Lung (tissue), 12 donors: Measurements from ENCODE around the gene LMOD3. TPM values are rescaled to one million over a fixed set of nuclear protein-coding genes. Genes with fewer than 3 reads are reported as not detected.

ENCODE experiments used
- ATAC-seq: fragments of 200-7000 bp; cut with Tn5 transposase; one replicate; pipeline ENCODE4 v1.9.1; 2020; ENCODE audit warnings: moderate number of reproducible peaks; ENCODE audit not compliant: insufficient read depth, low FRiP score
- DNase-seq, 3 donors: peaks; one replicate each; pipeline ENCODE4 v3.0.0-alpha.2; 2013 to 2017
- H3K27ac ChIP-seq, 2 donors: one replicate each; pipeline ENCODE4 v1.5.1; 2013; ENCODE audit warnings: mild to moderate bottlenecking in 2 of 2, moderate library complexity in 2 of 2, control low read depth in 1 of 2, inconsistent platforms in 1 of 2, low read depth in 1 of 2, low read length in 1 of 2
- H3K27me3 ChIP-seq, 3 donors: one replicate each; pipeline ENCODE4 v1.5.1; 2013; ENCODE audit warnings: low read length in 2 of 3; ENCODE audit not compliant: control insufficient read depth in 3 of 3, insufficient read depth in 3 of 3
- H3K36me3 ChIP-seq, 4 donors: one replicate each; pipeline ENCODE4 v1.5.1; 2013; ENCODE audit warnings: low read length in 4 of 4, mild to moderate bottlenecking in 1 of 4, moderate library complexity in 1 of 4; ENCODE audit not compliant: control insufficient read depth in 4 of 4, insufficient read depth in 4 of 4
- H3K4me1 ChIP-seq, 5 donors: one replicate each; pipeline ENCODE4 v1.5.1; 2013; ENCODE audit warnings: low read length in 5 of 5, mild to moderate bottlenecking in 2 of 5, moderate library complexity in 1 of 5; ENCODE audit not compliant: control insufficient read depth in 5 of 5, insufficient read depth in 5 of 5
- H3K4me3 ChIP-seq: one replicate; pipeline ENCODE4 v1.5.1; 2013; ENCODE audit warnings: mild to moderate bottlenecking, control low read depth, moderate library complexity
- H3K9ac ChIP-seq, 2 donors: one replicate each; pipeline ENCODE4 v1.5.1; 2013; ENCODE audit warnings: low read length in 2 of 2, control low read depth in 1 of 2; ENCODE audit not compliant: insufficient read depth in 1 of 2
- H3K9me3 ChIP-seq, 4 donors: one replicate each; pipeline ENCODE4 v1.5.1; 2013; ENCODE audit warnings: low read length in 3 of 4, mild to moderate bottlenecking in 1 of 4, moderate library complexity in 1 of 4; ENCODE audit not compliant: control insufficient read depth in 4 of 4, insufficient read depth in 3 of 4
- WGBS, 2 donors: extraction: QIAGEN DNeasy Blood & Tissue Kit; methylation state at CpG; one replicate each; pipeline ENCODE4 v1.1.7; 2013; 5-methylcytosine and 5-hydroxymethylcytosine counted together
- polyA plus RNA-seq, 2 donors: library from polyadenylated mRNA; stranded (reverse); fragments of 200-250 nt; gene quantifications; one replicate each; pipeline ENCODE4 v1.2.1, GENCODE V29; 2013
- total RNA-seq, 2 donors: library from RNA; depleted of rRNA in 1 of 2; stranded (reverse); fragments of >200 nt in 1 of 2; gene quantifications; one replicate each; pipeline ENCODE4 v1.2.1, GENCODE V29; 2014 to 2021
- TF ChIP-seq, protein P1 (sequence below): IDR thresholded peaks from 2 replicates; pipeline ENCODE4 v1.5.1; 2012; ENCODE audit warnings: mild to moderate bottlenecking; ENCODE audit errors: control extremely low read depth, extremely low read depth
- donor health status: control.
- donor health status: control.
- donor health status: Bipolar disorder and iron deficiency.
- donor health status: healthy.
- donor health status: DM: yes; HTN: yes; CAD: no.

LMOD3 gene
- total and polyA plus RNA-seq, 4 donors, result 0.08 to 0.14 (median 0.12) TPM

DNA sequence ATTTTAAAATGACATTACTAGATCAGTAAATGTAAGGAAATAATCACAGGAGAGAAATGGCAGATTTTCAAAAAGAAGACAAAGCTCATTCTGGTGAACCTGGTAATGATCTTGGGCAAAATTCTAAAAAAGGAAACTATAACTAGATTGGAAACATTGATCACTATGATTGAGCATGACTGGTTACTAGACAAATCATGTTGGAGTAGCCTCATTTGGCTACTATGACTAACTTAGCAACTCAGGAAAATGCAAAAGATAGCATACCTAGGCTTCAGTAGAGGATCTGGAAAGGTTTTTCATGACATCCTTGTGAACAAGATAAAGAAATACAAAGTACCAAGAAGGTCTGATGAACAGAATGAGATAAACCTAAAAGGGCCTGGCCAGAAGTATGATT is 62.7 kb downstream of the LMOD3 start:
- no peak overlapping the region for H3K27ac ChIP-seq
- no peak overlapping the region for H3K4me3 ChIP-seq
- H3K9ac ChIP-seq, result no peak overlapping the region
- H3K27me3 ChIP-seq, result no peaks in the 10 kb centered on the region
- DNase-seq (no peak), ATAC-seq (no peak)
- no peaks in the 10 kb centered on the region for H3K9me3 ChIP-seq
- TF ChIP-seq, protein P1, sequence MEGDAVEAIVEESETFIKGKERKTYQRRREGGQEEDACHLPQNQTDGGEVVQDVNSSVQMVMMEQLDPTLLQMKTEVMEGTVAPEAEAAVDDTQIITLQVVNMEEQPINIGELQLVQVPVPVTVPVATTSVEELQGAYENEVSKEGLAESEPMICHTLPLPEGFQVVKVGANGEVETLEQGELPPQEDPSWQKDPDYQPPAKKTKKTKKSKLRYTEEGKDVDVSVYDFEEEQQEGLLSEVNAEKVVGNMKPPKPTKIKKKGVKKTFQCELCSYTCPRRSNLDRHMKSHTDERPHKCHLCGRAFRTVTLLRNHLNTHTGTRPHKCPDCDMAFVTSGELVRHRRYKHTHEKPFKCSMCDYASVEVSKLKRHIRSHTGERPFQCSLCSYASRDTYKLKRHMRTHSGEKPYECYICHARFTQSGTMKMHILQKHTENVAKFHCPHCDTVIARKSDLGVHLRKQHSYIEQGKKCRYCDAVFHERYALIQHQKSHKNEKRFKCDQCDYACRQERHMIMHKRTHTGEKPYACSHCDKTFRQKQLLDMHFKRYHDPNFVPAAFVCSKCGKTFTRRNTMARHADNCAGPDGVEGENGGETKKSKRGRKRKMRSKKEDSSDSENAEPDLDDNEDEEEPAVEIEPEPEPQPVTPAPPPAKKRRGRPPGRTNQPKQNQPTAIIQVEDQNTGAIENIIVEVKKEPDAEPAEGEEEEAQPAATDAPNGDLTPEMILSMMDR, result no peak
- H3K4me1 ChIP-seq, result no peaks in the 10 kb centered on the region
- H3K36me3 ChIP-seq, result peaks cover 13 to 42% (median 31%) of the 10 kb centered on the region in 4 donors

- ATAC-seq, result no peak
- no peaks in the 10 kb centered on the region for H3K9me3 ChIP-seq
- H3K4me3 ChIP-seq, result no peak overlapping the region
- WGBS, 2 donors, result 88 to 90% methylated on average over 2 of the region's 2 CpGs
- no peak for DNase-seq
- H3K27me3 ChIP-seq, result no peaks in the 10 kb centered on the region
- H3K4me1 ChIP-seq, result no peaks in the 10 kb centered on the region
- H3K9ac ChIP-seq, result no peak overlapping the region
- peaks cover 13 to 43% (median 31%) of the 10 kb centered on the region in 4 donors for H3K36me3 ChIP-seq
- TF ChIP-seq, protein P1, result no peak
- no peak overlapping the region for H3K27ac ChIP-seq
These were observed 63.5 kb downstream of the LMOD3 start for GRCh38 chr3:69058947-69059224.

DNA sequence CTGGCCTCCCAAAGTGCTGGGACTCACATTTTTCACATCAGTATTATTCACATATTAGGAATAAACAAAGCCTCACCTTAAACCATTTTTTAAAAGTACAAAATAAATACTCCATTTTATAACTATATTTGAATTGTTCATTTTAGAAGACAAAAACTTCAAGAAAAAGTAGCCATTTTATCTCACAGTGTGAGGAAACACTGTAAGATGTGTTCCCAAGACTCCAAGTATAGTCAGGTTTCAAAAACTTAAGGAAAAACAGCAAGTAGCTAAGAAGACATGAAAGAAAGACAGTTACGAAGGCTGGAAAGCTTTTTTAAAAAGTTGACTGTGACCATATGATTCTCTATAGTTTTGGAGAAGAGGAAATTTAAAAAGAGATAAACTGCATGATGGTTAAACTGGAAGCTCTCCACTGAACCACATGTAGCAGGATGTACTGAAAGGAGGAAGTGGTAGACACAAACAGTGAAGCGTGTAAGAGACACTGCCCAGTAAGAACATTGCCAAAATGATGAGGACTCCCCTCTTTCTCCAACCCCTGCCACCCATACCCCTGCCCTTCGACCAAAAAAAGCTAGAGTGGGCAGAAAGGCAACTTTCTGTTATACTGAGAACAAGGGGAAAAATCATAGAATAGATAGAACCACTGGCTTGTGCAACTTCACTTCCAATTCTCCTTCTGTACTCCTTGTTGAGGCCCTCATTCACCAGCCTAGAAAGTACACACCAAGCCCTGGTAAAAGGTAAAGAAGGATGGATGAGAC is 64.0 kb downstream of the LMOD3 start:
- no peak overlapping the region for H3K27ac ChIP-seq

More for the DNA sequence above, 64.0 kb downstream of the LMOD3 start:
- TF ChIP-seq, protein P1, result no peak
- no peak overlapping the region for H3K4me3 ChIP-seq
- no peak overlapping the region for H3K9ac ChIP-seq
- no peaks in the 10 kb centered on the region for H3K9me3 ChIP-seq
- H3K36me3 ChIP-seq, result peaks cover 13 to 43% (median 30%) of the 10 kb centered on the region in 4 donors
- DNase-seq (no peak), ATAC-seq (no peak)
- WGBS, 2 donors, result 41 to 49% methylated on average over 3 of the region's 3 CpGs
- no peaks in the 10 kb centered on the region for H3K4me1 ChIP-seq
- no peaks in the 10 kb centered on the region for H3K27me3 ChIP-seq

Other genes starting within 250 kb of the LMOD3 start
- gene TAFA4, start 190.0 kb downstream of the LMOD3 start, total RNA-seq, result not detected
- gene TAFA4, start 190.0 kb downstream of the LMOD3 start, polyA plus RNA-seq, result under 1 TPM; 0.14 to 0.22 TPM
- gene EOGT, start 108.9 kb downstream of the LMOD3 start, total RNA-seq, result 10 to 100 TPM; 35.5 to 54.7 TPM
- 10 to 100 TPM; 14.3 to 34.6 TPM for gene EOGT, start 108.9 kb downstream of the LMOD3 start, polyA plus RNA-seq
- gene TMF1, start 70.3 kb downstream of the LMOD3 start, total RNA-seq, result 10 to 100 TPM; 35.7 to 84.3 TPM
- gene TMF1, start 70.3 kb downstream of the LMOD3 start, polyA plus RNA-seq, result 10 to 100 TPM in 1 of 2 donors, 1 to 10 TPM in 1; 9.6 to 16.6 TPM
- gene UBA3, start 42.2 kb downstream of the LMOD3 start, total RNA-seq, result 100 to 1,000 TPM in 1 of 2 donors, 10 to 100 TPM in 1; 53.4 to 107 TPM
- 10 to 100 TPM; 41.2 to 44.8 TPM for gene UBA3, start 42.2 kb downstream of the LMOD3 start, polyA plus RNA-seq
- gene ARL6IP5, start 37.7 kb downstream of the LMOD3 start, total RNA-seq, result 100 to 1,000 TPM; 105 to 132 TPM
- 100 to 1,000 TPM; 116 to 126 TPM for gene ARL6IP5, start 37.7 kb downstream of the LMOD3 start, polyA plus RNA-seq